ENCODE data around the gene GCNT4. TPM values are rescaled to one million over a fixed set of nuclear protein-coding genes. Genes with fewer than 3 reads are reported as not detected.

Gene GCNT4
- total RNA-seq, 4 donors from 2014 or later = 0.69 to 2.2 (median 1.1) TPM

DNA sequence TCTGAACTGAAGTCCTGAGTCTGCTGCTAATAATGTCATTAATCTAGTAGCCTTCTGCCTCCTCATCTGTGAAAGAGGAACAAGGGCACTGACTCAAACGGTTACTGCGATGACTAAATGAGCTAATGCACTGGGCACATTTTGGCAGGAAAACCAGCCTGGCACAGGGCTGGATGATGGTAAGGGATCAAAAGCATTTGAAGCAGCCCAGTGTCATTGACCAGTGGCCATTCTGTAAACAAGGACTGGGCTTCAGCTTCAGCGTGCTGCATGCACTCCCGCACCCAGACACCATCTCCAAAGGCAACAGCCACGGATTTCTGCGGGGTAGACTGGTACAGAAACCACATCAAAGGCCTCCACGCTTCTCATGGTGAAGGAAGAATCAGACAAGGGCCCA lies 8.0 kb downstream of the GCNT4 start:
- ATAC-seq (ENCODE audit: low FRiP score) = no peak
- TF ChIP-seq, protein P1, sequence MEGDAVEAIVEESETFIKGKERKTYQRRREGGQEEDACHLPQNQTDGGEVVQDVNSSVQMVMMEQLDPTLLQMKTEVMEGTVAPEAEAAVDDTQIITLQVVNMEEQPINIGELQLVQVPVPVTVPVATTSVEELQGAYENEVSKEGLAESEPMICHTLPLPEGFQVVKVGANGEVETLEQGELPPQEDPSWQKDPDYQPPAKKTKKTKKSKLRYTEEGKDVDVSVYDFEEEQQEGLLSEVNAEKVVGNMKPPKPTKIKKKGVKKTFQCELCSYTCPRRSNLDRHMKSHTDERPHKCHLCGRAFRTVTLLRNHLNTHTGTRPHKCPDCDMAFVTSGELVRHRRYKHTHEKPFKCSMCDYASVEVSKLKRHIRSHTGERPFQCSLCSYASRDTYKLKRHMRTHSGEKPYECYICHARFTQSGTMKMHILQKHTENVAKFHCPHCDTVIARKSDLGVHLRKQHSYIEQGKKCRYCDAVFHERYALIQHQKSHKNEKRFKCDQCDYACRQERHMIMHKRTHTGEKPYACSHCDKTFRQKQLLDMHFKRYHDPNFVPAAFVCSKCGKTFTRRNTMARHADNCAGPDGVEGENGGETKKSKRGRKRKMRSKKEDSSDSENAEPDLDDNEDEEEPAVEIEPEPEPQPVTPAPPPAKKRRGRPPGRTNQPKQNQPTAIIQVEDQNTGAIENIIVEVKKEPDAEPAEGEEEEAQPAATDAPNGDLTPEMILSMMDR (IDR thresholded peaks at IDR 0.05) = no peak
- no peak for DNase-seq (ENCODE audit: low spot score)

GRCh38 chr5:75043633-75044264 lies 8.6 kb downstream of the GCNT4 start:
- DNase-seq (ENCODE audit: low spot score) (no peak), ATAC-seq (ENCODE audit: low FRiP score) (no peak)
- TF ChIP-seq, protein P1 (IDR thresholded peaks at IDR 0.05) = no peak

DNA sequence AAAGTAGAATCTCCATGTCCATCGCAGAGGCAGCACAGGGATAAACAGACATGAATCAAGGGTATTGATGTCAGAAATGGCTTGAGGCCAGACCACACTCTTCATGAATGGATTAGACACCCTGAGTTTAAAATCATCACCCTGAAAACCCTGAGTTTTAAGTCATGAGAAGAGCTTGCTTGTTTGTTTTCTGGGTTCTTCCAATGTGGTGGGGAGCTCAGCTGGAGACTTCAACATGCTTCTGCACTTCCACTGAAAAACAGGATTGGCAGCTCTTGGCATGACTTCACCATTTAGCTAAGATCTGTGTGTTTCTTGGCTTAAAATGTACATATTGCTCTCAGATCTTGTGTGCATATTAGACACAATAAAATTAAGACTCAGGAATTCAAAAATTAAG lies 9.8 kb downstream of the GCNT4 start:
- no peak for DNase-seq (ENCODE audit: low spot score)
- TF ChIP-seq, protein P1 (IDR thresholded peaks at IDR 0.05) = no peak
- ATAC-seq (ENCODE audit: low FRiP score) = no peak

DNA sequence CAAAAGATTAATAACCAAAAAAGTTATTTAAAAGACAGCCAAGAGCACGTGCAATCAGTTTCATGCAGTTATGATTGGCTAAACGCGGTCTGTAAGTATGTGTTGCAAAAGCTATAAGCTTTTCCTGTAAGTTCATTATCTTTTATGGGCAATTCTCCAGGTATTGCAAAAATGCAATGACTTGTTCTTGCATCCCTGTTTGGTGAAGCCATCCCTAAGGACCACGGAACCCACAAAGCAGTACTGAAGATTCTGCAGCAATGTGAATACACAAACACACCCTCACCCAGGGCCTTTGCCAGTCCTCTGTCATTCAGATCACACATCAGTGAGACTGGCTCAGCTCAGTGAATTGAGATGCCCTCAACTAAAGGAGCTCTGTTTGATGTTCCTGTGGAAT lies 11.4 kb downstream of the GCNT4 start:
- ATAC-seq (ENCODE audit: low FRiP score) (no peak), DNase-seq (ENCODE audit: low spot score) (no peak)
- TF ChIP-seq, protein P1 (IDR thresholded peaks at IDR 0.05) = no peak

- DNase-seq (ENCODE audit: low spot score) (no peak), ATAC-seq (ENCODE audit: low FRiP score) (no peak)
Observed at GRCh38 chr5:75037106-75037505, 15.3 kb downstream of the GCNT4 start.

DNA sequence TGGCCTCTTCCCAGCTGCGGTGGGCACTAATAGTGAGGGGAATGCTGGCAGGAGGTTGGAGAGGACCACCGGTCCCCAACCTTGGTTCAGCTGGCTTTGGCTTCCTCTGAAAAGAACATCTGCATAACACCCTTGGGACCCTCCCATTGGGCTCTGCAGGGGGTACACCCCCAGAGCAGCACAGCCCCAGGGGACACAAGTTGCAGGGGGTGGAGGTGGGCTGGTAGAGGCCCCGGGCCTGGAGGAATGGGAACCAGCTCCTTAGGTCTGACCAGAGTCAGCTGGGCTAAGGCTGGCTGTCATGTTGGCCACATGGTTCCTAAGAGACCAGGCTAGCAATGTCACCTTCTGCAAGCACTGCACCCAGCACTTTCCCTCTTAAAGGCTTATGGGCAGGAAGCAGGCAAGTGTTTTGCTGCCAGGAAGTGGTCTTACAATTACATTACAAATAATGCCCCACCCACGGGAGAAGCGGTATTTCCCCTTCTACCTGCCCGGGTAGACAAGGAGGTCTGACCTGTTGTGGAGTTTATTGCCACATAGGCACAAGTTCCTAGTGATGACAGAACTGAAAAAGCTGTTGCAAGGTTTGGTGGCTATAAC lies 18.1 kb downstream of the GCNT4 start:
- DNase-seq (ENCODE audit: low spot score) (no peak), ATAC-seq (ENCODE audit: low FRiP score) (no peak)

More at GRCh38 chr5:75037106-75037505, 15.3 kb downstream of the GCNT4 start:
- TF ChIP-seq, protein P1 (IDR thresholded peaks at IDR 0.05) = no peak

More for the DNA sequence above, 18.1 kb downstream of the GCNT4 start:
- TF ChIP-seq, protein P1 (IDR thresholded peaks at IDR 0.05) = no peak

Measured in omental fat pad (tissue), 4 donors.